ENCODE results near the gene LTBP4.

DNA sequence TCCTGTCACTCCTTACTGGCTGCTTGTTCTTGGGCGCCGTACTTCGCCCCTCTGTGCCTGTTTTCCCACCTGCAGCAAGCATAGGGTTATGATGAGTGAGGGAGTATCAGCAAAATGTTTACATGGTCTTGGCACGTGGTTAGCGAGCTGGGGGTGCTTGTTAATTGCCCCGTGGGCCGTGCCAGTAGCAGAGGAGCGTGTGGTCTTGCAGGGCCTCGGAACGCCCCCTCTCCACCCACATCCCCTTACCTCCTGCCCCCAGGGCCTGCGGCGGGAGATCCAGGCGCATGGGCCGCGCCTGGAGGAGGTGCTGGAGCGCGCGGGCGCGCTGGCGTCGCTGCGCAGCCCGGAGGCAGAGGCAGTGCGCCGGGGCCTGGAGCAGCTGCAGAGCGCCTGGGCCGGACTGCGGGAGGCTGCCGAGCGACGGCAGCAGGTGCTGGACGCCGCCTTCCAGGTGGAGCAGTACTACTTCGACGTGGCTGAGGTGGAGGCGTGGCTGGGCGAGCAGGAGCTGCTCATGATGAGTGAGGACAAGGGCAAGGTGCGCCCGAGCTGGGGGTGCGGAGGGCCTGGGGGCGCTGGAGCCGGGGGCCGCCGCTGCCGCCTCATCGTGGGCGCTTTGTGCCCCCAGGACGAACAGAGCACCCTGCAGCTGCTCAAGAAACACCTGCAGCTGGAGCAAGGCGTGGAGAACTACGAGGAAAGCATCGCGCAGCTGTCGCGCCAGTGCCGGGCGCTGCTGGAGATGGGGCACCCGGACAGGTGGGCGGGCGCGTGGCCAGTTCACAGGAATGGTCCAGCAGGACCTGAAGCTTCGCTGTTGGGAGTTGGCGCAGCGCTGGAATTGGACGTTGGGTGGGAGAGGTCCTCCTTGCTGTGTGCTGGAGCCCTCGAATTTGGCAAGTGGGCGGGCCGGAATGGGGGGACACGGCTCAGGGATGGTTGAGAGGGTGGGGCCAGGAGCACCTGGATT is 47.0 kb upstream of the LTBP4 start:
- TF ChIP-seq POLR2A (IDR thresholded peaks at IDR 0.05; ENCODE audit: low read depth, low read length) (no peak), POLR2AphosphoS5 (IDR thresholded peaks at IDR 0.05; ENCODE audit: low read depth, low read length) (no peak), TAF1 (IDR thresholded peaks at IDR 0.05; ENCODE audit: low read depth, low read length) (no peak), POU2F2 (IDR thresholded peaks at IDR 0.05; ENCODE audit: low read depth, low read length) (no peak), SPI1 (IDR thresholded peaks at IDR 0.05; ENCODE audit: low read depth, low read length) (no peak), PAX5 (IDR thresholded peaks at IDR 0.05; ENCODE audit: insufficient read depth, low read length, severe bottlenecking) (no peak)
